Fibroblast of villous mesenchyme (primary cell): ENCODE results near the gene VDAC2. TPM values are rescaled to one million over a fixed set of nuclear protein-coding genes. Genes with fewer than 3 reads are reported as not detected.

Experiments
- DNase-seq: peaks from one replicate; pipeline ENCODE4 v3.0.0-alpha.2; 2010; ENCODE audit warnings: low read depth
- H3K4me3 ChIP-seq: 2 replicates; pipeline ENCODE4 v1.5.1; 2011; ENCODE audit warnings: low read depth, mild to moderate bottlenecking, low read length
- CTCF ChIP-seq: IDR thresholded peaks from 2 replicates; pipeline ENCODE4 v1.5.1; 2012; ENCODE audit warnings: low read depth, mild to moderate bottlenecking, low read length; ENCODE audit not compliant: insufficient read depth
- total RNA-seq: library from RNA; depleted of rRNA; stranded (reverse); fragments of >200 nt; gene quantifications from 2 replicates; pipeline ENCODE4 v1.2.3, GENCODE V29; 2012

Gene VDAC2
- total RNA-seq, 1 donor = 182 TPM

- no peak overlapping the region for H3K4me3 ChIP-seq
- TF ChIP-seq CTCF = no peak
- no peak for DNase-seq
Measured at GRCh38 chr10:75244487-75245353, 34.1 kb downstream of the VDAC2 start.

- DNase-seq = no peak
- no peak overlapping the region for H3K4me3 ChIP-seq
- TF ChIP-seq CTCF = no peak
Measured at GRCh38 chr10:75245354-75246250, 35.0 kb downstream of the VDAC2 start.

DNA sequence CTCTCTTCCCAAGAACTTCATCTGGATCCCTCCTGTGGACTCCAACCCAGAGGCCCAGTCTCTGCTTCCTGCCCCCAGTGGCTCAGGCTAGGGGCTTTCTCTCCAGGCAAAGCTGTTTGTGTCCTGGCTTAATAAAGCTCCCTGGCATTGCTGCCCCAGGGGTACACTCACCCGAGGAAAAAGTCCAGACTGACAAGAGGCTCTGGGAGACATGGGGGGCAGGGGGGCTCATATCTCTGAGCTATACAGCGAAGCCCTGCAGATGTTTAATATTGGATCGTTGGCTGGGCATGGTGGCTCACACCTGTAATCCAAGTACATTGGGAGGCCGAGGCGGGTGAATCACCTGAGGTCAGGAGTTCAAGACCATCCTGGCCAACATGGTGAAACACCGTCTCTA is 35.9 kb downstream of the VDAC2 start:
- no peak for DNase-seq
- no peak for TF ChIP-seq CTCF
- H3K4me3 ChIP-seq = no peak overlapping the region

DNA sequence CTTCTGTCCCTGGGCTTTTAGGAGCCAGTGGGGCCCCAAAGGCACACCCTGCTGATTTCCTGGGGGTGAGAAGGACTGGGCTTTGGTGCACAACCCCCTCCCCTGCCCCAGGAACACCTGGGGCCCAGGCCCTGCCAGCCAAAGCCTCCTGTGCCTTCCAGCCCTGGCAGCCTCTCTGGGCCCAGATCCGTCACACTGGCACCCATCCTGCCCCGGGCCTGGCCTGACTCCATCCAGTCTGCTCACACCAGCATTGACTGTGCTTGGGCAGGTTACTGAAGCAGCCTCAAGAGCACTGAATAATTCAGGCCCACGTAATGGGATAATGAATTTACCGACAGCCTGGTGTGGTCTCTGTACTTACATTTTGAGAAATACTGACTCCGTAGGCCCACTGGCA is 37.2 kb downstream of the VDAC2 start:
- DNase-seq = no peak
- TF ChIP-seq CTCF = no peak

DNA sequence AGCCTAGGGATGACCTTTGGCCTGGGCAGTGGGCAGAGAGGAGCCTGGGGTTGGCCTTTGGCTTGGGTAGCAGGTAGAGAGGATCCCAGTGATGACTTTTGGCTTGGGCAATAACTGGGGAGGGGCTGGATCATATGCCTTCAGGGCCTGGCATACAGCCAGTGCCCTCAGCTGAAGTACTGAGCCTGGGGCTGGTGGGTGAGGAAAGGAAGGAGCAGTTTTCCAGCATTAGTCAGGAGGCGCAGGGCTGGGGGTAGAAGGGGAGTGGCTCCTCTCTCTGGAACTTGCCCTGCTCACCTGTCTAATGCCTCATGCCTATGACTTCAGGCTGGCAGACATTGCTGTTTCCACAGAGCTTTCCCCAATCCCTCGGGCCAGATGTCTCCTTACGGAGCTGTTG is 40.3 kb downstream of the VDAC2 start:
- no peak overlapping the region for H3K4me3 ChIP-seq
- TF ChIP-seq CTCF = no peak
- no peak for DNase-seq

More for the DNA sequence above, 37.2 kb downstream of the VDAC2 start:
- no peak overlapping the region for H3K4me3 ChIP-seq

DNA sequence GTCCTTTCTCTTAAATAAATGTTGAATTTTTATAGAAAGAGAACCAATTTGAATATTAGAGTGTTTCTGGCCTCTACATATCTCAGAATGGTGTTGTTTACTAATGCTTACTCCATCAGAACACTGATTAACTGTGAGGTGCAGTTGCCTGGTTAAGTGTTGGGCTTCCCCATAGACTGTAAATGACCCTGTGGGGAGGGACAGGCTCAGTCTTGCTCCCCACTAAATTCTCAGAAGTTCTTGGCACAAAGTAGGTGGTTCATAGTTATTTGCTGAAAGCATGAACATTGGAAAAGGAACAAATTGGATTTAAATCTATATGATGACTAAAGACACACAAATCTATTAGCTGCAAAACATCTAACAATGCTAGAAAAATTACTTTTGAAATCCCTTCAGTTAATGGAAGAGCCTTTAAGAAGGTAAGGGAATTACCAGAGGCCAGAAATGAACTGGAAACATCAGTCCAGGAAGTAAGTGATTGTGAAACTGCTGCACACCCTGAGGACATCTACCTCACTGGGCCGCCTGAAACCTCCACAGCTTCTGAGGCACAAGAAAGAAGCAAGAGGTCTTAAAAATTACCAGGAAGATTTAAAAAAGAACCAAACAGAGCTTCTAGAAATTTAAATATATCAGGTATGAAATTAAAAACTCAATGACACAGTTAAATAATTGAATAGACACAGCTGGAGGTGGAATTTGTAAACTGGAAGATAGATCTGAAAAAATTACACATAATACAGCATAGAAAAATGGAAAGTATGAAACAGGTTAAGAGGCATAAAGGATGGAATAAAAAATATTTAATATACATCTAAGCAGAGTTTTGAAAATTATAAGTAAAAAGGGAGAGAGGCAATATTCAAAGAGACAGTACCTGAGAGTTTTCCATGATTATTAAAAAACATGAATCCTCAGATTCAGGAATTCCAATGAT is 43.0 kb downstream of the VDAC2 start:
- TF ChIP-seq CTCF = no peak
- H3K4me3 ChIP-seq = no peak overlapping the region
- no peak for DNase-seq
